Measurements from ENCODE around the gene TEX13D.
"Not testable (repeated sequence)": the region's sequence is repeated elsewhere in the genome, so short reads cannot be mapped to it uniquely, and the experiment has no call there.

TEX13D gene

DNA sequence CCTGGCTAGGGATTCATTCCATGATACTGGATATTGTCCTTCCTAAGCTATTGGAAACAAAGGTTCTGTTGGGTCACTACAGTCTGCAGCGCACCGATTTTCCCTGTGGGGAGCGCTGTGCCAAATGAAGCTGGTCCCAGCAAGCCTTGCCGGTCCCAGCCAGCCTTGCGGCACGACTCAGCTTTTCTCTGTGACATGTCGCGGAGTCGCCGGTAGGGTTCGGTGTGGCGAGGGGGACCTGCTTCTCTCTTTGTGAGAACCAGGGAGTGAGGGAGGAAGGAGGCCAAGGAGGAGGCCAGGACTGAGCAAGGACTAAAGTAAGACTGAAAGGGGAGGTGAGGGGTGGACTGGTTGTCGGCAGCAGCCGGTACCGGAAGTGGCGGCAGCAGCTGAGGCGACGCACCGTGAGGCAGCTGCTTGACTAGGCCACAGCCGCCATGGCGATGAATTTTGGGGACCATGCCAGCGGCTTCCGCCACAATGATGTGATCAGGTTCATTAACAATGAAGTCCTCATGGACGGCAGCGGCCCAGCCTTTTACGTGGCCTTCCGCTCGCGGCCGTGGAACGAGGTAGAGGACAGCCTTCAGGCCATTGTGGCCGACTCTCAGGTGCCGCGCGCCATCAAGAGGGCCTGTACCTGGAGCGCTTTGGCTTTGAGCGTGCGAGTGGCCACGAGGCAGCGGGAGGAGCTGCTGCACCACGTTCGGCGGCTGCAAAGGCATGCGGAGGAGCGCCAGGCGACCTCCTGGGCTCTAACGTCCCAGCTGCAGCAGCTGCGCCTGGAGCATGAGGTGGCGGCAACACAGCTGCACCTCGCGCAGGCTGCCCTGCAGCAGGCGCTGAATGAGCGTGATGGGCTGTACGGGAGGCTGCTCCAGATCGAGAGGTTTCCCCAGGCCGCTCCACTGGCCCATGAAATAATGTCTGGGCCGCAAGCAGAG lies at the start of gene TEX13D:
Gene TEX13D, plus strand, starts transcription at position 180 of the 944 bp plus-strand sequence. Its CDS starts 258 bp downstream, at position 438.
- Histone ChIP-seq H3K9me3 (ENCODE audit: low read length) (no peaks in the 10 kb centered on the region), H3K4me3 (ENCODE audit: low read length) (no peak within 1 kb of the TSS), H3K36me3 (ENCODE audit: insufficient read depth, low read length) (no peaks in the 10 kb centered on the region), H3K27me3 (ENCODE audit: insufficient read depth, low read length) (no peaks in the 10 kb centered on the region), H3K4me1 (ENCODE audit: insufficient read depth, low read length) (no peaks in the 10 kb centered on the region), H2AFZ (ENCODE audit: low read depth, low read length) (no peak within 1 kb of the TSS)

GRCh38 chrX:124289443-124289842 lies 43.0 kb upstream of the TEX13D start:
- Histone ChIP-seq H2AFZ (ENCODE audit: low read depth, low read length) (no peak overlapping the region), H3K4me3 (ENCODE audit: low read length) (no peak overlapping the region)

GRCh38 chrX:124293810-124294209 lies 38.6 kb upstream of the TEX13D start:
- H3K9me3 ChIP-seq (ENCODE audit: low read length), result no peaks in the 10 kb centered on the region
- no peak overlapping the region for H2AFZ ChIP-seq (ENCODE audit: low read depth, low read length)
- no peaks in the 10 kb centered on the region for H3K27me3 ChIP-seq (ENCODE audit: insufficient read depth, low read length)
- no peaks in the 10 kb centered on the region for H3K36me3 ChIP-seq (ENCODE audit: insufficient read depth, low read length)
- H3K4me3 ChIP-seq (ENCODE audit: low read length), result no peak overlapping the region
- no peaks in the 10 kb centered on the region for H3K4me1 ChIP-seq (ENCODE audit: insufficient read depth, low read length)

More at GRCh38 chrX:124289443-124289842, 43.0 kb upstream of the TEX13D start:
- Histone ChIP-seq H3K9me3 (ENCODE audit: low read length) (no peaks in the 10 kb centered on the region), H3K27me3 (ENCODE audit: insufficient read depth, low read length) (no peaks in the 10 kb centered on the region), H3K36me3 (ENCODE audit: insufficient read depth, low read length) (no peaks in the 10 kb centered on the region), H3K4me1 (ENCODE audit: insufficient read depth, low read length) (no peaks in the 10 kb centered on the region)

DNA sequence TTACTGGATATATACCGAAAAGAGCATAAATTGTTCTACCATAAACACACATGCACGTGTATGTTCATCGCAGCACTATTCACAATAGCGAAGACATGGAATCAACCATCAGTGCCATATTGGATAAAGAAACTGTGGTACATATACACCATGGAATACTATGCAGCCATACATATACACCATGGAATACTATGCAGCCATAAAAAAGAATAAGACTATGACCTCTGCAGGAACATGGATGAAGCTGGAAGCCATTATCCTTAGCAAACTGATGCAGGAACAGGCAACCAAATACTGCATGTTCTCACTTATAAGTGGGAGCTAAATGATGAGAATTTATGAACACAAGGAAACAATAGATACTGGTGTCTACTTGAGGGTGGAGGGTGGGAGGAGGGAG lies 33.1 kb upstream of the TEX13D start:
- not testable (repeated sequence) for H2AFZ ChIP-seq (ENCODE audit: low read depth, low read length); H3K4me3 ChIP-seq (ENCODE audit: low read length); H3K9me3 ChIP-seq (ENCODE audit: low read length); H3K4me1 ChIP-seq (ENCODE audit: insufficient read depth, low read length); H3K36me3 ChIP-seq (ENCODE audit: insufficient read depth, low read length); H3K27me3 ChIP-seq (ENCODE audit: insufficient read depth, low read length)

DNA sequence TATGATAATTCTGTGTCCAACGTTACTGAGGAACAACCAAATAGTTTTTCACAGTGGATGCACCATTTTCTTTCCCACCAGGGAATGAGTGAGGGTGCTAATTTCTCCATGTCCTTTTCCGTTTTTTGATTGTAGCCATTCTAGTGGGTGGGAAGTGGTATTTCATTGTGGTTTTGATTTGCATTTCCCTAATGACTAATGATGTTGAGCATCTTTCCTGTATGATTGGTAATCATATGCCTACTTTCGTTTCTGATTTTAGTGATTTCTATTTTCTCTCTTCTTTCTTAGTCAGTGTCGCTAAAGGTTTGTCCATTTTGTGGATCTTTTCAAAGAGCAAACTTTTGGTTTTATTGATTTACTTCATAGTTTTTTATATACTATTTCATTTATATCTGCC lies 32.1 kb upstream of the TEX13D start:
- Histone ChIP-seq H3K9me3 (ENCODE audit: low read length) (no peaks in the 10 kb centered on the region), H3K4me1 (ENCODE audit: insufficient read depth, low read length) (no peaks in the 10 kb centered on the region), H3K4me3 (ENCODE audit: low read length) (no peak overlapping the region), H3K27me3 (ENCODE audit: insufficient read depth, low read length) (no peaks in the 10 kb centered on the region), H3K36me3 (ENCODE audit: insufficient read depth, low read length) (no peaks in the 10 kb centered on the region), H2AFZ (ENCODE audit: low read depth, low read length) (no peak overlapping the region)

- no peaks in the 10 kb centered on the region for H3K36me3 ChIP-seq (ENCODE audit: insufficient read depth, low read length)
- H3K4me3 ChIP-seq (ENCODE audit: low read length), result no peak overlapping the region
- H3K27me3 ChIP-seq (ENCODE audit: insufficient read depth, low read length), result no peaks in the 10 kb centered on the region
- no peak overlapping the region for H2AFZ ChIP-seq (ENCODE audit: low read depth, low read length)
- H3K9me3 ChIP-seq (ENCODE audit: low read length), result no peaks in the 10 kb centered on the region
- H3K4me1 ChIP-seq (ENCODE audit: insufficient read depth, low read length), result no peaks in the 10 kb centered on the region
Measured at GRCh38 chrX:124307253-124307907, 25.1 kb upstream of the TEX13D start.

DNA sequence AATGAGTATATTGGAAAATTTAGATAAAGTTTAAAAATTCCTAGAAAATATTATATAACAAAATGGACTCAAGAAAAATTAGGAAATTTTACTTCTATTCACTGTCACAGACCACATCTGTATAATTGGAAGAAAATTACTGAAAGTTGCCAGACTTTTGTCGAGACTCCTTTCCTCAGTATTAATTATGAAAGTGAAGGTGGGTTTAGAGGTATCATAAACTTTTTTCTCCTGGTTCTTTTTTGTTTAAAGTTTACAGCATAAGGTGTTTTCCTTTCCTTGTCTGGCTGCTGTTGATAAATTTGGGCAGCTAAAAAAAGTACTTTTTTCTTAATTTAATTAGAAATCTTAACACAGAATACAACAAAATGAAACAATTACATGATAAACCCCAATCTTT lies 6.7 kb upstream of the TEX13D start:
- no peaks in the 10 kb centered on the region for H3K9me3 ChIP-seq (ENCODE audit: low read length)
- no peaks in the 10 kb centered on the region for H3K27me3 ChIP-seq (ENCODE audit: insufficient read depth, low read length)
- H3K4me1 ChIP-seq (ENCODE audit: insufficient read depth, low read length), result no peaks in the 10 kb centered on the region

GRCh38 chrX:124328765-124329164 lies 3.7 kb upstream of the TEX13D start:
- Histone ChIP-seq H3K4me3 (ENCODE audit: low read length) (no peak overlapping the region), H3K4me1 (ENCODE audit: insufficient read depth, low read length) (no peaks in the 10 kb centered on the region), H3K27me3 (ENCODE audit: insufficient read depth, low read length) (no peaks in the 10 kb centered on the region)

More for the DNA sequence above, 6.7 kb upstream of the TEX13D start:
- H3K36me3 ChIP-seq (ENCODE audit: insufficient read depth, low read length), result no peaks in the 10 kb centered on the region
- H3K4me3 ChIP-seq (ENCODE audit: low read length), result no peak overlapping the region
- no peak overlapping the region for H2AFZ ChIP-seq (ENCODE audit: low read depth, low read length)

DNA sequence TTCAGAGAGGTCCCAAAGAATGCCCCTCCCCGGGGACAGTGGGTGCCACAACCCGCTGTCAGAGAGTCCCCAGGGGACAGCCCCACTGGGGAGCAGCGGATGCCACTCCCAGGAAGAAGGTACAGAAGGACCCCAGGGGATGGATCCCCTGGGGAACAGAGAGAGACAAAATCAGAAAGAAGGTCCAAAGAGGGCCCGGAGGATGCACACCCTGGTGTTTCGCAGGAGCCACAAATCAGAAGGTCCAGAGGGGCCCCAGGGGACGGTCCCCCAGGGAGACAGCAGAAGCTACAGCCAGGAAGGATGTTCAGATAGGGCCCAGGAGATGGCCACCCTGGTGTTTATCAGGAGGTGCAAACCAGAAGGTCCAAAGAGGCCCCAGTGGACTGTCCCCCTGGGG lies 1.4 kb downstream of the TEX13D start:
- no peaks in the 10 kb centered on the region for H3K9me3 ChIP-seq (ENCODE audit: low read length)
- no peak overlapping the region for H3K4me3 ChIP-seq (ENCODE audit: low read length)
- H3K4me1 ChIP-seq (ENCODE audit: insufficient read depth, low read length), result no peaks in the 10 kb centered on the region
- no peaks in the 10 kb centered on the region for H3K36me3 ChIP-seq (ENCODE audit: insufficient read depth, low read length)
- H3K27me3 ChIP-seq (ENCODE audit: insufficient read depth, low read length), result no peaks in the 10 kb centered on the region
- no peak overlapping the region for H2AFZ ChIP-seq (ENCODE audit: low read depth, low read length)

More at GRCh38 chrX:124328765-124329164, 3.7 kb upstream of the TEX13D start:
- Histone ChIP-seq H3K9me3 (ENCODE audit: low read length) (no peaks in the 10 kb centered on the region), H2AFZ (ENCODE audit: low read depth, low read length) (no peak overlapping the region), H3K36me3 (ENCODE audit: insufficient read depth, low read length) (no peaks in the 10 kb centered on the region)

DNA sequence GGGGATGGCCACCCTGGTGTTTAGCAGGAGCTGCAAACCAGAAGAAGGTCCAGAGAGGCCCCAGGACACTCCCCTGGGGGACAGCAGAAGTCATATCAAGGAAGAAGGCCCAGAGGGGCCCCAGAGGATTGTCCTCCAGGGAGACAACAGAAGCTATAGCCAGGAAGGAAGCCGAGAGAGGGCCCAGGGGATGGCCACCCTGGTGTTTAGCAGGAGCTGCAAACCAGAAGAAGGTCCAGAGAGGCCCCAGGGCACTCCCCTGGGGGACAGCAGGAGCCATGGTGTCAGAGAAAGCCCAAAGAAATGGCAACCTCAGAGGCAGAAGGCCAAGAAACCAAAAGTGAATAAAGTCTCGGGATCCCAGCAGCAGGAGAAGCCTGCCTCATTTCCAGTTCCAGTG lies 2.1 kb downstream of the TEX13D start:
- not testable (repeated sequence) for H3K27me3 ChIP-seq (ENCODE audit: insufficient read depth, low read length); H3K4me1 ChIP-seq (ENCODE audit: insufficient read depth, low read length); H2AFZ ChIP-seq (ENCODE audit: low read depth, low read length); H3K9me3 ChIP-seq (ENCODE audit: low read length); H3K4me3 ChIP-seq (ENCODE audit: low read length); H3K36me3 ChIP-seq (ENCODE audit: insufficient read depth, low read length)

DNA sequence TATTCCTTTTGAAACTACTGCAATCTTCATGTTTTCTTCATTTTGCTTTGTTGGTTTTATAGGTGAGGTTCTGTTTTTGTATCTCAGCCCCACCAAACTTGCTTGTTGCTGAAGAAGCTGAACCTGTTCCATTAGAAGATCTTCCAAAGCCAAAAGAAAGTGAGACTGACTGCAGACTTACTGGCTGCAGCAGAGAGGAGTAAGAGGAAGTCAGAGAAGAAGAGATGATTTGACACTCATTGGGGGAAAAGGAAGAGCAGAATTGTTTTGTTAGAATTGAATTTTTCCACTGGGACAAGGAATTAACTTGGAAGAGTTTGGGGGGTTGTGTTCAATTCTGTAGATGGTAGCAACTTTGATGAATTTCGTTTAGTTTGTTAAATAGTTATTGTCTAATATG lies 3.1 kb downstream of the TEX13D start:
- Histone ChIP-seq H3K4me1 (ENCODE audit: insufficient read depth, low read length) (no peaks in the 10 kb centered on the region), H3K9me3 (ENCODE audit: low read length) (no peaks in the 10 kb centered on the region), H2AFZ (ENCODE audit: low read depth, low read length) (no peak overlapping the region), H3K4me3 (ENCODE audit: low read length) (no peak overlapping the region), H3K36me3 (ENCODE audit: insufficient read depth, low read length) (no peaks in the 10 kb centered on the region), H3K27me3 (ENCODE audit: insufficient read depth, low read length) (no peaks in the 10 kb centered on the region)

DNA sequence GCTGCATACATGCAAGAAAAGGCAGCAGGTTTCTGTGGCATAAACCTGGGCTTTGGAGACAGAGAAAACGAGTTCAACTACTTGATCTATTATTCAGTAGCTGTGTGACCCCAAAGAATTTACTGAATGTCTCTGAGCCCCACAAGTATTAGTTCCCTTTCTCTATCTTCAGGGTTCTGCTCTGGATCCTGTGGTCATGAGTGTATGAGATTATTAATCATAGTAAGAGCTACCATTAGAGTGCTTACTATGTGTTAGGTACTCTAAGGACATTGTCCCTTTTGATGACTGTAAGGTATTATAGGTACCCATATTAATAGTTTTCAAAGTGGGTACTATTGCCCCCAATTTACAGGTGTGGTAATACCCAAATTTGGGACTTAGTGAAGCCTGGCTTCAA lies 5.5 kb downstream of the TEX13D start:
- no peak overlapping the region for H3K4me3 ChIP-seq (ENCODE audit: low read length)
- H3K9me3 ChIP-seq (ENCODE audit: low read length), result no peaks in the 10 kb centered on the region
- no peaks in the 10 kb centered on the region for H3K4me1 ChIP-seq (ENCODE audit: insufficient read depth, low read length)
- no peaks in the 10 kb centered on the region for H3K27me3 ChIP-seq (ENCODE audit: insufficient read depth, low read length)
- H3K36me3 ChIP-seq (ENCODE audit: insufficient read depth, low read length), result no peaks in the 10 kb centered on the region
- no peak overlapping the region for H2AFZ ChIP-seq (ENCODE audit: low read depth, low read length)

DNA sequence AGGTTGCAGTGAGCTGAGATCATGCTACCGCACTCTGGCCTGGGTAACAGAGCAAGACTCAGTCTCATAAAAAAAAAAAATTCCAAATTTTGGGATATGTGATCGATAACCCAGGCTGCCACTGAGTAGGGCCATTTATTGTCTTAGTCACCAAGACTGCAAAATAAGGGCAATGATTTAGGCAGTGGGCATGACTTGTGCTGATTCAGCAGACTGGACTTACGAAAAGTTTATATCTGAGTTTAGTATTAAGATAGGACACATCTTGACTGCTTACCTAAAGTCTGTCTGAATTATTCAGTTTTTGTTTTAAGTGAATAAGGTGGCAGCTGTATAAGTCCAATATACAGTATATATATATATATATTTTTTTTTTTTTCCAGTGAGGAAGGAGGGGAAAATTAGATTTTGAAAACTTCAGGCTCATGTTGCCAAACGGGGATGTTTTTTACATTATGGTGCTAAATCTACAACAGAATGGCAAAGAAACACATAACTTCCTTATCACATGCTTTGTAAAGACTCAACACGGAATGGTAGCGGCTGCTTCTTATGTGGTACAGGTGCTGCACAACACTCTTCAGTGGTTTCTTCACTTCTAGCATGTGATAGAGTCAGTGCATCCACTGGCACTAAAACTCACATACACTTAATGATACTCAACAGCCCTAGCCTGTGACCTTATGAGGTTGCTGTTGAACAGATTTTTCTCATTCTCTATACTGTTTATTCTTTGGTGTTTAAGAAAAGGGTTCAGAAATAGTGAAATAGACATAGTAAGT lies 6.5 kb downstream of the TEX13D start:
- Histone ChIP-seq H3K9me3 (ENCODE audit: low read length) (no peaks in the 10 kb centered on the region), H3K27me3 (ENCODE audit: insufficient read depth, low read length) (no peaks in the 10 kb centered on the region)

More for the DNA sequence above, 6.5 kb downstream of the TEX13D start:
- Histone ChIP-seq H3K4me3 (ENCODE audit: low read length) (no peak overlapping the region), H3K4me1 (ENCODE audit: insufficient read depth, low read length) (no peaks in the 10 kb centered on the region), H2AFZ (ENCODE audit: low read depth, low read length) (no peak overlapping the region), H3K36me3 (ENCODE audit: insufficient read depth, low read length) (no peaks in the 10 kb centered on the region)

All from neuron (in vitro differentiated cells).